ENCODE results near the gene EIF1. TPM values are rescaled to one million over a fixed set of nuclear protein-coding genes. Genes with fewer than 3 reads are reported as not detected.

The EIF1 gene
- total RNA-seq, 4 donors from 2014 or later, result 222 to 842 (median 375) TPM

- TF ChIP-seq POLR2A (IDR thresholded peaks at IDR 0.05) (no peak), CTCF (IDR thresholded peaks at IDR 0.05 in 4 of 5, conservative IDR thresholded peaks at IDR 0.05 in 1 of 5) (no peak)
- H3K36me3 ChIP-seq, result no peaks in the 10 kb centered on the region
- no peak overlapping the region for H3K4me3 ChIP-seq
- intact Hi-C loops (cut with DNase I; ENCODE audit: low total_unique reads), result loop anchor here (2.0 to 5.0 kb wide), 3 partner anchors 743 to 831 kb away; no protein-coding TSS in a partner anchor
- DNase-seq (no peak), ATAC-seq (no peak)
- in situ Hi-C loops (cut with MboI; ENCODE audit: low sequenced_read_pairs in 4 of 4), result loop anchor here (10.0 to 25.0 kb wide), 4 partner anchors 95 to 1038 kb away; partner anchors contain the start of gene KRT10 (in 1 of the 4)
- H3K9me3 ChIP-seq, result no peaks in the 10 kb centered on the region
- no peaks in the 10 kb centered on the region for H3K27me3 ChIP-seq
- H3K27ac ChIP-seq, result no peak overlapping the region
- H3K4me1 ChIP-seq, result peaks cover 7 to 16% of the 10 kb centered on the region in 2 donors
Observed at GRCh38 chr17:41649923-41650519, 38.7 kb upstream of the EIF1 start.

- in situ Hi-C loops (cut with MboI; ENCODE audit: low sequenced_read_pairs in 4 of 4), result loop anchor here in 2 of 4 donors (25.0 kb wide), 2 partner anchors 839 to 1039 kb away; partner anchors contain the start of gene KRT10 (in 1 of the 2)
- Histone ChIP-seq H3K4me1 (peaks cover 7 to 16% of the 10 kb centered on the region in 2 donors), H3K27ac (no peak overlapping the region), H3K27me3 (no peaks in the 10 kb centered on the region), H3K36me3 (no peaks in the 10 kb centered on the region), H3K4me3 (peak overlapping the region in 3 of 4 donors; percentile 11 to 40 (median 25)), H3K9me3 (no peaks in the 10 kb centered on the region)
- ATAC-seq (no peak), DNase-seq (no peak)
- TF ChIP-seq CTCF (IDR thresholded peaks at IDR 0.05 in 4 of 5, conservative IDR thresholded peaks at IDR 0.05 in 1 of 5), result no peak
- no peak for TF ChIP-seq POLR2A (IDR thresholded peaks at IDR 0.05)
- intact Hi-C loops (cut with DNase I; ENCODE audit: low total_unique reads), result no loop called here
Observed at GRCh38 chr17:41650794-41651624, 37.7 kb upstream of the EIF1 start.

- DNase-seq, result no peak
- in situ Hi-C loops (cut with MboI; ENCODE audit: low sequenced_read_pairs in 4 of 4), result loop anchor here in 2 of 4 donors (25.0 kb wide), 2 partner anchors 840 to 1040 kb away; partner anchors contain the start of gene KRT10 (in 1 of the 2)
- intact Hi-C loops (cut with DNase I; ENCODE audit: low total_unique reads), result no loop called here
- Histone ChIP-seq H3K4me1 (peaks cover 7 to 16% of the 10 kb centered on the region in 2 donors), H3K4me3 (peak overlapping the region in 3 of 4 donors; percentile 11 to 40 (median 25)), H3K27ac (no peak overlapping the region), H3K36me3 (no peaks in the 10 kb centered on the region), H3K9me3 (no peaks in the 10 kb centered on the region), H3K27me3 (no peaks in the 10 kb centered on the region)
- TF ChIP-seq POLR2A (IDR thresholded peaks at IDR 0.05) (no peak), CTCF (IDR thresholded peaks at IDR 0.05 in 4 of 5, conservative IDR thresholded peaks at IDR 0.05 in 1 of 5) (no peak)
- ATAC-seq, result no peak
Observed at GRCh38 chr17:41651625-41652460, 36.8 kb upstream of the EIF1 start.

DNA sequence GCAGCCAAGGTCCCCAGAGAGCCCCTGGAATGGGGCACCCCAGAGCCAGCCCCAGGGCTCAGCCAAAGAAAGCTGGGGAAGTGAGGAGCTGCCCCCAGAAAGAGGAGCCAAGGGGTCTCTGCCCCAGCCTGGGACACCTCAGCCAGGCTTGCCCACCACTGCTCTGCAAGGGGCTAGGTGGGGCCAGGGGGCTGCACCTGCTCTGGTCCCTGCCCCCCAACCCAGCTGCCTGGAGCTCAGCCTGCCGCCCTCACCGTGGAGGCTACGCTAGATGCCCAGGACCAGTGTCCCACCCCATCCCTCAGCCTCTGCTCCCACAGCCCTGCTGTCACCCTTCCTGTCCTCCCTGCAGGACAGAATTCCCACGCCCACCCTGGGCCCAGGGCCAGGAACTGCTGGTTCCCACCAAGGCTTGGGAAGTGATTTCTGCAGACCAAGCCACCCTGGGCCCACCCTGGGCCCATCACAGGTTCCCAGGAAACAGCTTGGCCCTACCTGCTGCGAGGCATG lies 36.2 kb upstream of the EIF1 start:
- in situ Hi-C loops (cut with MboI; ENCODE audit: low sequenced_read_pairs in 4 of 4) (loop anchor here in 2 of 4 donors (25.0 kb wide), 2 partner anchors 840 to 1040 kb away; partner anchors contain the start of gene KRT10 (in 1 of the 2)), intact Hi-C loops (cut with DNase I; ENCODE audit: low total_unique reads) (no loop called here)
- no peak for TF ChIP-seq CTCF (IDR thresholded peaks at IDR 0.05 in 4 of 5, conservative IDR thresholded peaks at IDR 0.05 in 1 of 5)
- TF ChIP-seq POLR2A (IDR thresholded peaks at IDR 0.05), result no peak
- Histone ChIP-seq H3K4me3 (no peak overlapping the region), H3K36me3 (no peaks in the 10 kb centered on the region), H3K9me3 (no peaks in the 10 kb centered on the region), H3K27ac (no peak overlapping the region), H3K27me3 (no peaks in the 10 kb centered on the region), H3K4me1 (peaks cover 7 to 16% of the 10 kb centered on the region in 2 donors)
- no peak for ATAC-seq
- DNase-seq, result no peak

Data from gastrocnemius medialis (tissue), 4 donors.